GM19351 (cell line): ENCODE data around the gene PPBP.

Experiments used
- ATAC-seq: cut with Tn5 transposase; IDR thresholded peaks from one replicate; pipeline ENCODE4 v1.9.1; 2021; ENCODE audit warnings: mild to moderate bottlenecking, moderate library complexity; ENCODE audit not compliant: unreplicated experiment

Gene PPBP

GRCh38 chr4:73988061-73988460, at the start of gene PPBP:
Gene PPBP, minus strand, starts transcription at chr4:73988190. Its CDS starts 87 bp downstream, at chr4:73988103.
- no peak for ATAC-seq

- ATAC-seq: no peak
Observed at GRCh38 chr4:74037076-74037955, 49.3 kb upstream of the PPBP start.

- ATAC-seq: no peak
Observed at GRCh38 chr4:74033739-74034138, 45.7 kb upstream of the PPBP start.

GRCh38 chr4:74032064-74032463, 44.1 kb upstream of the PPBP start:
- no peak for ATAC-seq

- no peak for ATAC-seq
Observed at GRCh38 chr4:74031576-74031975, 43.6 kb upstream of the PPBP start.

GRCh38 chr4:74030285-74030684, 42.3 kb upstream of the PPBP start:
- no peak for ATAC-seq

GRCh38 chr4:74028504-74028903, 40.5 kb upstream of the PPBP start:
- no peak for ATAC-seq

GRCh38 chr4:74023709-74024108, 35.7 kb upstream of the PPBP start:
- ATAC-seq: no peak

GRCh38 chr4:74021601-74022000, 33.6 kb upstream of the PPBP start:
- no peak for ATAC-seq

GRCh38 chr4:74018771-74019170, 30.8 kb upstream of the PPBP start:
- no peak for ATAC-seq

- no peak for ATAC-seq
Observed at GRCh38 chr4:74018116-74018515, 30.1 kb upstream of the PPBP start.

GRCh38 chr4:74016068-74016467, 28.1 kb upstream of the PPBP start:
- no peak for ATAC-seq

- no peak for ATAC-seq
Observed at GRCh38 chr4:74015126-74015780, 27.3 kb upstream of the PPBP start.

GRCh38 chr4:74014332-74014731, 26.3 kb upstream of the PPBP start:
- no peak for ATAC-seq

- no peak for ATAC-seq
Observed at GRCh38 chr4:74013264-74013663, 25.3 kb upstream of the PPBP start.

GRCh38 chr4:74012130-74012529, 24.1 kb upstream of the PPBP start:
- no peak for ATAC-seq

GRCh38 chr4:74009307-74009706, 21.3 kb upstream of the PPBP start:
- ATAC-seq: no peak

GRCh38 chr4:74006009-74006476, 18.1 kb upstream of the PPBP start:
- no peak for ATAC-seq

- no peak for ATAC-seq
Observed at GRCh38 chr4:74005528-74005927, 17.5 kb upstream of the PPBP start.

- ATAC-seq: no peak
Observed at GRCh38 chr4:74004668-74005067, 16.7 kb upstream of the PPBP start.

- no peak for ATAC-seq
Observed at GRCh38 chr4:74000301-74000700, 12.3 kb upstream of the PPBP start.
